Hepatocyte (in vitro differentiated cells): ENCODE data around the gene OLFM2. TPM values are rescaled to one million over a fixed set of nuclear protein-coding genes. Genes with fewer than 3 reads are reported as not detected.

ENCODE experiments used
- DNase-seq: peaks from one replicate; pipeline ENCODE4 v3.0.0-alpha.2; 2016; ENCODE audit warnings: low spot score
- H2AFZ ChIP-seq: fragments of 200-600 bp; sonication (generic); 2 replicates; pipeline ENCODE4 v1.6.0; 2016; ENCODE audit warnings: antibody characterized with exemption, mild to moderate bottlenecking
- H3K27ac ChIP-seq: fragments of 200-600 bp; sonication (generic); 2 replicates; pipeline ENCODE4 v1.5.1; 2016; ENCODE audit warnings: mild to moderate bottlenecking
- H3K27me3 ChIP-seq: fragments of 200-600 bp; sonication (generic); 2 replicates; pipeline ENCODE4 v1.6.1; 2016
- H3K36me3 ChIP-seq: fragments of 200-600 bp; sonication (generic); replicated peaks from 2 replicates; pipeline ENCODE4 v1.5.1; 2016; ENCODE audit warnings: low read depth; ENCODE audit not compliant: insufficient read depth
- H3K4me1 ChIP-seq: fragments of 200-600 bp; sonication (generic); 2 replicates; pipeline ENCODE4 v1.5.1; 2016; ENCODE audit warnings: mild to moderate bottlenecking, moderate library complexity; ENCODE audit not compliant: insufficient read depth
- H3K4me2 ChIP-seq: fragments of 200-600 bp; sonication (generic); 2 replicates; pipeline ENCODE4 v1.6.0; 2016
- H3K4me3 ChIP-seq: fragments of 200-600 bp; sonication (generic); 2 replicates; pipeline ENCODE4 v1.5.1; 2016; ENCODE audit warnings: mild to moderate bottlenecking
- H3K79me2 ChIP-seq: fragments of 200-600 bp; sonication (generic); 2 replicates; pipeline ENCODE4 v1.6.0; 2017; ENCODE audit warnings: mild to moderate bottlenecking
- H3K9me2 ChIP-seq: fragments of 200-600 bp; sonication (generic); replicated peaks from 2 replicates; pipeline ENCODE4 v1.6.0; 2017; ENCODE audit warnings: mild to moderate bottlenecking; ENCODE audit not compliant: insufficient read depth
- H3K9me3 ChIP-seq: fragments of 200-600 bp; sonication (generic); 2 replicates; pipeline ENCODE4 v1.5.1; 2016; ENCODE audit warnings: low read depth, mild to moderate bottlenecking
- H4K20me1 ChIP-seq: fragments of 200-600 bp; sonication (generic); 2 replicates; pipeline ENCODE4 v1.6.0; 2016; ENCODE audit warnings: mild to moderate bottlenecking; ENCODE audit not compliant: insufficient read depth, poor library complexity, severe bottlenecking
- CTCF ChIP-seq: fragments of 200-600 bp; sonication (generic); IDR thresholded peaks from 2 replicates; pipeline ENCODE4 v1.5.1; 2016; ENCODE audit warnings: antibody characterized with exemption, mild to moderate bottlenecking; ENCODE audit not compliant: poor library complexity
- EZH2 ChIP-seq: fragments of 200-600 bp; sonication (generic); IDR thresholded peaks from 2 replicates; pipeline ENCODE4 v1.6.1; 2016; ENCODE audit warnings: antibody characterized with exemption, mild to moderate bottlenecking, borderline replicate concordance
- EZH2phosphoT487 ChIP-seq: fragments of 200-600 bp; sonication (generic); IDR thresholded peaks from one replicate; pipeline ENCODE4 v1.6.1; 2018; ENCODE audit warnings: antibody characterized with exemption, mild to moderate bottlenecking, low read depth, moderate library complexity; ENCODE audit not compliant: unreplicated experiment, severe bottlenecking
- whole genome bisulfite sequencing: methylation state at CpG from one replicate; pipeline ENCODE4 v1.1.6; 2016; ENCODE audit warnings: low lambda C conversion rate; ENCODE audit errors: missing lambda C conversion rate; 5-methylcytosine and 5-hydroxymethylcytosine counted together
- polyA plus RNA-seq: library from polyadenylated mRNA; unstranded; fragments of >200 nt; fragmentation: Nextera tagmentation; extraction: Ambion mirVana; gene quantifications from 2 replicates; pipeline ENCODE4 v1.2.1, GENCODE V29; 2016
- total RNA-seq: library from RNA; depleted of rRNA; stranded (reverse); fragments of >200 nt; gene quantifications from 2 replicates; pipeline ENCODE4 v1.2.3, GENCODE V29; 2014

OLFM2 gene
- total and polyA plus RNA-seq, 2 experiments from 2014 or later, result 33.1 to 36.5 TPM

DNA sequence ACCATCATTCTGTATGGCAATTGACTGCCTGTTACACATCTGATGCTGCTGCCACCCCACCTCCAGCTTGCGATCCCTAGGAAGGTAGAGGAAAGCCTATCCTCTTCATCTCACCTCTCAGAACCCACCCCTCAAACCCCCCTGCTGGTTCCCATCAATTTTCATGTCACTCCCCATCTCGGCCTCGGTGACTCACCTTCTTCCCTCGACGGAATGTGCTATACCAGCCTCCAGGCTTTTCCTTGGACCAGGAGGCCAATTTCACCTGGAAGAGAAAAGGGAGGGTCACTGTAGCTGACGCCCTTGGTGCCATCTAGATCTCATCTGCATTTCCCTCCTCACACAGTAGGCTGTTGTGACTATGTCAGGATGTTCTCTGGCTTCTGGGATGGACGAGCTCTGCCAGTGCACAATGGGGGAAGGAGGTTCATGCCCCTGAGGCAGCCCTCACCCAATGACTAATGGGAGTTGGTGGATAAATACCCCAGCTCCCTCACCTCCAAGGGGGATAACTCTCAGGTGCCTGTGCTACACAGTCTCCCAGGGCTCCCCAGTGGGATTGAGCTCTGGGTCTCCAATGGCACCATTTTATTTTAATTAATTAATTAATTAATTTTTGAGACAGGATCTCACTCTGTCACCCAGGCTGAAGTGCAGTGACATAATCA, 26.4 kb upstream of the OLFM2 start:
- no peak overlapping the region for H3K27ac ChIP-seq
- no peaks in the 10 kb centered on the region for H3K36me3 ChIP-seq
- TF ChIP-seq EZH2phosphoT487 (no peak), CTCF (no peak), EZH2 (no peak)
- no peak for DNase-seq
- peaks cover 38% of the 10 kb centered on the region for H3K27me3 ChIP-seq
- no peaks in the 10 kb centered on the region for H3K9me3 ChIP-seq
- no peaks in the 10 kb centered on the region for H3K9me2 ChIP-seq
- no peak overlapping the region for H3K4me3 ChIP-seq
- no peaks in the 10 kb centered on the region for H4K20me1 ChIP-seq
- H3K4me2 ChIP-seq, result no peak overlapping the region
- no peaks in the 10 kb centered on the region for H3K79me2 ChIP-seq
- H2AFZ ChIP-seq, result no peak overlapping the region
- 50% methylated on average over 7 of the region's 7 CpGs for WGBS
- no peaks in the 10 kb centered on the region for H3K4me1 ChIP-seq

- WGBS, result 94% methylated on average over 4 of the region's 4 CpGs
- no peaks in the 10 kb centered on the region for H3K4me1 ChIP-seq
- no peaks in the 10 kb centered on the region for H3K36me3 ChIP-seq
- no peak for DNase-seq
- no peak overlapping the region for H3K4me3 ChIP-seq
- no peaks in the 10 kb centered on the region for H3K9me2 ChIP-seq
- no peak overlapping the region for H3K27ac ChIP-seq
- no peak overlapping the region for H3K4me2 ChIP-seq
- H3K27me3 ChIP-seq, result peaks cover 21% of the 10 kb centered on the region
- TF ChIP-seq EZH2 (no peak), CTCF (no peak), EZH2phosphoT487 (no peak)
- no peak overlapping the region for H2AFZ ChIP-seq
- no peaks in the 10 kb centered on the region for H4K20me1 ChIP-seq
- H3K79me2 ChIP-seq, result no peaks in the 10 kb centered on the region
- H3K9me3 ChIP-seq, result no peaks in the 10 kb centered on the region
Observed at GRCh38 chr19:9961103-9961502, 24.8 kb upstream of the OLFM2 start.

GRCh38 chr19:9958379-9958821, 22.1 kb upstream of the OLFM2 start:
- Histone ChIP-seq H3K9me2 (no peaks in the 10 kb centered on the region), H3K4me1 (no peaks in the 10 kb centered on the region), H3K27me3 (peaks cover 4% of the 10 kb centered on the region), H3K36me3 (no peaks in the 10 kb centered on the region), H4K20me1 (no peaks in the 10 kb centered on the region), H3K4me2 (no peak overlapping the region), H3K79me2 (no peaks in the 10 kb centered on the region), H2AFZ (no peak overlapping the region), H3K4me3 (no peak overlapping the region), H3K9me3 (no peaks in the 10 kb centered on the region), H3K27ac (no peak overlapping the region)
- DNase-seq, result no peak
- WGBS, result 56% methylated on average over 1 of the region's 1 CpG
- TF ChIP-seq CTCF (no peak), EZH2phosphoT487 (no peak), EZH2 (no peak)

DNA sequence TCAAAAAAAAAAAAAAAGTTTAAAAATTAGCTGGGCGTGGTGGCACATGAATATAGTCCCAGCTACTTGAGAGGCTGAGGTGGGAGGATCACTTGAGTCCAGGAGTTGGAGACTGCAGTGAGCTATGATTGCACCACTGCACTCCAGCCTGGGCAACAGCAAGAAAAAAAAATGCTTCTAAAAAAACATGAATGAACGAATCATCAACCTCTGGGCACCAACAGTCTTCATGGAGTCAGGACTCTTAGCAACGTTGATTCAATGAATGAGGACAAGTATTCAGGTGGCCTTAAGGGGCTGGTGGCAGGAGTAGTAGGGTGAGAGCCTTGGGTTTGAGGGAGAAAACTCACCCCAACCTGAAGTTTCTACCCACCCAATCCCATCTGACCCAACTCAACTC, 20.6 kb upstream of the OLFM2 start:
- H3K4me1 ChIP-seq, result no peaks in the 10 kb centered on the region
- WGBS, result 91% methylated on average over 3 of the region's 3 CpGs

More for the DNA sequence above, 20.6 kb upstream of the OLFM2 start:
- Histone ChIP-seq H3K27ac (no peak overlapping the region), H3K79me2 (no peaks in the 10 kb centered on the region), H3K4me2 (no peak overlapping the region), H3K36me3 (no peaks in the 10 kb centered on the region), H2AFZ (no peak overlapping the region), H3K27me3 (no peaks in the 10 kb centered on the region), H3K9me3 (no peaks in the 10 kb centered on the region), H4K20me1 (no peaks in the 10 kb centered on the region), H3K4me3 (no peak overlapping the region), H3K9me2 (no peaks in the 10 kb centered on the region)
- TF ChIP-seq EZH2 (no peak), EZH2phosphoT487 (no peak), CTCF (no peak)
- DNase-seq, result no peak
